ENCODE data around the gene CCR4.
"Not testable (repeated sequence)": the region's sequence is repeated elsewhere in the genome, so short reads cannot be mapped to it uniquely, and the experiment has no call there.

The CCR4 gene

DNA sequence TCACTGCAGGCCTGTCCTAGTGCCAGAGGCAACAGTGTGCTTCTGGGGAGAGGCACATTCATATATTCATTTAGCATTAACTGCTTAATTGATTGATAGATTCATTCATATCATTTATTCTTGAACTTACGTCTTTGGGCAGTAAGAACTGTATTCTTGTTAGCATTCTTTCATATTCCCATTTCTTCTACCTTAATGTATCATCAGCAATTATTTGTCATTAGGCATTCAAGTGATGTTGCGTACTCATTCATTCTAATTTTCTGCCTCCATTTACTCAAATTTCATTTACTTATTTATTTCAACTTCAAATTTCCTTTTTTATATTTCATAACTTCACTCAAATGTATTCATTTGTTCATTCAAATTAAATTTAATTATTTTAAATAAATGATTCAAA lies 31.5 kb upstream of the CCR4 start:
- H3K4me3 ChIP-seq (replicated peaks; ENCODE audit: low read depth, low read length): no peak overlapping the region
- no peak for DNase-seq (ENCODE audit: extremely low read depth, low read depth)
- TF ChIP-seq, protein P1, sequence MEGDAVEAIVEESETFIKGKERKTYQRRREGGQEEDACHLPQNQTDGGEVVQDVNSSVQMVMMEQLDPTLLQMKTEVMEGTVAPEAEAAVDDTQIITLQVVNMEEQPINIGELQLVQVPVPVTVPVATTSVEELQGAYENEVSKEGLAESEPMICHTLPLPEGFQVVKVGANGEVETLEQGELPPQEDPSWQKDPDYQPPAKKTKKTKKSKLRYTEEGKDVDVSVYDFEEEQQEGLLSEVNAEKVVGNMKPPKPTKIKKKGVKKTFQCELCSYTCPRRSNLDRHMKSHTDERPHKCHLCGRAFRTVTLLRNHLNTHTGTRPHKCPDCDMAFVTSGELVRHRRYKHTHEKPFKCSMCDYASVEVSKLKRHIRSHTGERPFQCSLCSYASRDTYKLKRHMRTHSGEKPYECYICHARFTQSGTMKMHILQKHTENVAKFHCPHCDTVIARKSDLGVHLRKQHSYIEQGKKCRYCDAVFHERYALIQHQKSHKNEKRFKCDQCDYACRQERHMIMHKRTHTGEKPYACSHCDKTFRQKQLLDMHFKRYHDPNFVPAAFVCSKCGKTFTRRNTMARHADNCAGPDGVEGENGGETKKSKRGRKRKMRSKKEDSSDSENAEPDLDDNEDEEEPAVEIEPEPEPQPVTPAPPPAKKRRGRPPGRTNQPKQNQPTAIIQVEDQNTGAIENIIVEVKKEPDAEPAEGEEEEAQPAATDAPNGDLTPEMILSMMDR (IDR thresholded peaks at IDR 0.05; ENCODE audit: low read depth, low read length, missing control alignments): no peak

DNA sequence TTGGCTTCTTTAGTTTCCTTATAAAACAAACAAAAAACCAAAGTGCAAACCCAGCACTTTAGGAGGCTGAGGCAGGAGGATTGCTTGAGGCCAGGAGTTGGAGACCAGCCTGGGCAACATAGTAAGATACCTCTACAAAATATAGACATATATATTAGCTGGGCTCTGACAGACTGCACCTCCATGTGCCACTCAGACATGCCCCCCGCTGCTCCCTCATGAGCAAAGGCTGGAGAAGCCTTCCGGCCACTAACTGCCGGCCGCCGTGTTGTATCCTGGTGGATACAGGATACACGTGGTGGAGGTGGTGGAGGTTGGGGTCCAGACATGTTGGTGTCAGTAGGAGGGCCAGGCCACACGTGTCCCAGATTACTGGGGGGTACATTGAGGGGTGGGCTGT lies 29.4 kb upstream of the CCR4 start:
- no peak for DNase-seq (ENCODE audit: extremely low read depth, low read depth)
- no peak overlapping the region for H3K4me3 ChIP-seq (replicated peaks; ENCODE audit: low read depth, low read length)
- TF ChIP-seq, protein P1 (IDR thresholded peaks at IDR 0.05; ENCODE audit: low read depth, low read length, missing control alignments): no peak

DNA sequence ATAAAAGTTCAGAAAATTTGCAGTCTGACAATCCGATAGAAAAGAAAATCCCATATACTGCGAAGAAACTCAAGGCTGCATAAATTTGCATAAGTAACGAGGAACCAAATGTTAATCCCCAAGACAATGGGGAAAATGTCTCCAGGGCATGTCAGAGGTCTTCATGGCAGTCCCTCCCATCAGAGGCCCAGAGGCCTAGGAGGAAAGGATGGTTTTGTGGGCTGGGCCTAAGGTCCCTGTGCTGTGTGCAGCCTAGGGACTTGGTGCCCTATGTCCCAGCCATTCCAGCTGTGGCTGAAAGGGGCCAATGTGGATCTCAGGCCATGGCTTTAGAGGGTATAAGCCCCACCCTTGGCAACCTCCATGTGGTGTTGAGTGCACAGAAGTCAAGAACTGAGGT lies 21.3 kb upstream of the CCR4 start:
- H3K4me3 ChIP-seq (replicated peaks; ENCODE audit: low read depth, low read length): no peak overlapping the region
- TF ChIP-seq, protein P1 (IDR thresholded peaks at IDR 0.05; ENCODE audit: low read depth, low read length, missing control alignments): no peak
- no peak for DNase-seq (ENCODE audit: extremely low read depth, low read depth)

- not testable (repeated sequence) for DNase-seq (ENCODE audit: extremely low read depth, low read depth); H3K4me3 ChIP-seq (replicated peaks; ENCODE audit: low read depth, low read length)
Measured at GRCh38 chr3:32931273-32931672, 20.2 kb upstream of the CCR4 start.

GRCh38 chr3:32934150-32934742 lies 17.2 kb upstream of the CCR4 start:
- DNase-seq (ENCODE audit: extremely low read depth, low read depth): no peak
- TF ChIP-seq, protein P1 (IDR thresholded peaks at IDR 0.05; ENCODE audit: low read depth, low read length, missing control alignments): peak; percentile 69
- no peak overlapping the region for H3K4me3 ChIP-seq (replicated peaks; ENCODE audit: low read depth, low read length)

GRCh38 chr3:32937331-32937730 lies 14.1 kb upstream of the CCR4 start:
- TF ChIP-seq, protein P1 (IDR thresholded peaks at IDR 0.05; ENCODE audit: low read depth, low read length, missing control alignments): no peak
- DNase-seq (ENCODE audit: extremely low read depth, low read depth): no peak

GRCh38 chr3:32939531-32940284 lies 11.7 kb upstream of the CCR4 start:
- DNase-seq (ENCODE audit: extremely low read depth, low read depth); H3K4me3 ChIP-seq (replicated peaks; ENCODE audit: low read depth, low read length): not testable (repeated sequence)

More at GRCh38 chr3:32937331-32937730, 14.1 kb upstream of the CCR4 start:
- H3K4me3 ChIP-seq (replicated peaks; ENCODE audit: low read depth, low read length): no peak overlapping the region

- TF ChIP-seq, protein P1 (IDR thresholded peaks at IDR 0.05; ENCODE audit: low read depth, low read length, missing control alignments): no peak
- DNase-seq (ENCODE audit: extremely low read depth, low read depth): no peak
Measured at GRCh38 chr3:32940726-32941125, 10.7 kb upstream of the CCR4 start.

More at GRCh38 chr3:32940726-32941125, 10.7 kb upstream of the CCR4 start:
- H3K4me3 ChIP-seq (replicated peaks; ENCODE audit: low read depth, low read length): no peak overlapping the region

Data from HFF-Myc (cell line).